K562 (cell line): ENCODE results near the gene STRN3. TPM values are rescaled to one million over a fixed set of nuclear protein-coding genes. Genes with fewer than 3 reads are reported as not detected.
A peak's percentile ranks its signal among the peaks of the same experiment; 100 is the strongest.

Source experiments
- ATAC-seq: fragments of 200-7000 bp; cut with Tn5 transposase; 3 replicates; pipeline ENCODE4 v1.9.1; 2020; ENCODE audit warnings: moderate library complexity
- BruUV-seq: library from RNA; stranded (reverse); fragments of 400-500 nt; replicated peaks from 2 replicates; lab custom pipeline; 2021; lab: Mats Ljungman, UMichigan
- CTCF ChIA-PET: fragments of 300-600 bp; formaldehyde crosslinking; extraction: SDS; loops from one replicate; lab custom pipeline; 2021; ENCODE audit warnings: low intra/inter-chr PET ratio; lab: Yijun Ruan, JAX
- POLR2A ChIA-PET: fragments of 300-600, 350-650 bp; sonication (Branson Sonifier 250); formaldehyde crosslinking; extraction: SDS; loops from one replicate; lab custom pipeline; 2021; ENCODE audit warnings: antibody characterized with exemption, inconsistent platforms; lab: Yijun Ruan, JAX
- DNase-seq, 4 experiments: peaks; one replicate each; pipeline versions ENCODE4 v3.0.0 to v3.0.0-alpha.2; 2011 to 2018; ENCODE audit warnings: low spot score in 3 of 4, mixed read lengths in 3 of 4; ENCODE audit errors: extremely low read depth in 1 of 4
- FAIRE-seq: peaks from 2 replicates; lab custom pipeline; 2011; peaks lifted over from hg19 to GRCh38; lab: Jason Lieb, UNC
- H2AFZ ChIP-seq: 2 replicates; pipeline ENCODE4 v1.6.0; 2011; ENCODE audit warnings: low read depth, low read length, control low read depth, inconsistent platforms
- H3K27ac ChIP-seq: fragments of 200-600 bp; 3 replicates; pipeline ENCODE4 v1.8.0; 2011; ENCODE audit warnings: low read depth, mild to moderate bottlenecking, control low read depth, inconsistent platforms, low read length, moderate library complexity, mixed read lengths; ENCODE audit errors: extremely low read depth
- H3K27me3 ChIP-seq, 2 experiments: fragments of 300-600 bp in 1 of 2; 2 replicates in 1 of 2; 3 replicates in 1 of 2; pipeline versions ENCODE4 v1.6.0 to v1.8.0; 2011; ENCODE audit warnings: inconsistent platforms in 2 of 2, low read length in 2 of 2, mild to moderate bottlenecking in 1 of 2, mixed read lengths in 1 of 2, moderate library complexity in 1 of 2; ENCODE audit not compliant: control insufficient read depth in 2 of 2, insufficient read depth in 2 of 2
- H3K36me3 ChIP-seq: fragments of 300-600 bp; 3 replicates; pipeline ENCODE4 v1.8.0; 2011; ENCODE audit warnings: mild to moderate bottlenecking, low read length, inconsistent platforms; ENCODE audit not compliant: control insufficient read depth, insufficient read depth
- H3K4me1 ChIP-seq, 2 experiments: fragments of 200-600 bp in 1 of 2; replicated peaks in 1 of 2; 2 replicates in 1 of 2; 3 replicates in 1 of 2; pipeline versions ENCODE4 v1.5.1 to v1.8.0; 2011; ENCODE audit warnings: inconsistent platforms in 2 of 2, low read length in 2 of 2, mild to moderate bottlenecking in 1 of 2, mixed read lengths in 1 of 2, moderate library complexity in 1 of 2; ENCODE audit not compliant: control insufficient read depth in 2 of 2, insufficient read depth in 2 of 2
- H3K4me2 ChIP-seq: 2 replicates; pipeline ENCODE4 v1.6.1; 2011; ENCODE audit warnings: low read length, control low read depth, inconsistent platforms, mixed read lengths; ENCODE audit not compliant: insufficient read depth
- H3K4me3 ChIP-seq: fragments of 200-600 bp; sonication (generic), shearing (Covaris generic); 2 replicates; pipeline ENCODE4 v1.5.1; 2016; ENCODE audit warnings: control low read depth, inconsistent platforms
- H3K79me2 ChIP-seq: fragments of 200-600 bp; 3 replicates; pipeline ENCODE4 v1.8.0; 2011; ENCODE audit warnings: low read length, inconsistent platforms; ENCODE audit not compliant: control insufficient read depth, insufficient read depth
- H3K9ac ChIP-seq, 2 experiments: 2 replicates each; pipeline versions ENCODE4 v1.6.0 to v1.6.1; 2011; ENCODE audit warnings: low read depth in 2 of 2, low read length in 2 of 2, control low read depth in 1 of 2, inconsistent platforms in 1 of 2, mild to moderate bottlenecking in 1 of 2, mixed read lengths in 1 of 2; ENCODE audit not compliant: insufficient read depth in 1 of 2
- H3K9me1 ChIP-seq: one replicate; pipeline ENCODE4 v1.6.0; 2011; ENCODE audit warnings: inconsistent platforms, mild to moderate bottlenecking, low read length, moderate library complexity; ENCODE audit not compliant: control insufficient read depth, insufficient read depth
- H3K9me3 ChIP-seq: replicated peaks from 2 replicates; pipeline ENCODE4 v1.5.1; 2011; ENCODE audit warnings: low read depth, low read length, inconsistent platforms; ENCODE audit not compliant: control insufficient read depth, insufficient read depth
- H4K20me1 ChIP-seq: replicated peaks from 2 replicates; pipeline ENCODE4 v1.6.1; 2011; ENCODE audit warnings: low read length, inconsistent platforms, mixed read lengths; ENCODE audit not compliant: control insufficient read depth, insufficient read depth
- BMI1 ChIP-seq: fragments of 150-350 bp; IDR thresholded peaks from 2 replicates; pipeline ENCODE4 v1.6.1; 2014; ENCODE audit warnings: low read length
- CHD2 ChIP-seq: IDR thresholded peaks from 2 replicates; pipeline ENCODE4 v1.6.1; 2011; ENCODE audit warnings: low read depth, low read length
- ESRRB ChIP-seq: fragments of 250-450 bp; sonication (Bioruptor Pico); IDR thresholded peaks from 2 replicates; pipeline ENCODE4 v1.5.0; 2020; ENCODE audit warnings: mild to moderate bottlenecking, moderate library complexity, borderline replicate concordance
- KAT2B ChIP-seq: IDR thresholded peaks from one replicate; pipeline ENCODE4 v1.6.1; 2012; ENCODE audit warnings: low read depth, mild to moderate bottlenecking, control low read depth, inconsistent platforms, low read length, moderate library complexity
- NFE2 ChIP-seq: IDR thresholded peaks from 2 replicates; pipeline ENCODE4 v1.6.1; 2014; ENCODE audit warnings: antibody characterized with exemption, low read depth
- POLR3G ChIP-seq: IDR thresholded peaks from 2 replicates; pipeline ENCODE4 v1.6.1; 2011; ENCODE audit not compliant: insufficient read length, insufficient replicate concordance; ENCODE audit errors: extremely low read depth
- ZBTB33 ChIP-seq: sonication (generic); formaldehyde crosslinking; IDR thresholded peaks from 2 replicates; pipeline ENCODE4 v1.8.1; 2023; ENCODE audit warnings: mild to moderate bottlenecking, missing genetic modification reagents
- ZNF121 ChIP-seq: sonication (generic); formaldehyde crosslinking; conservative IDR thresholded peaks from 2 replicates; pipeline ENCODE4 v1.8.0; 2022; ENCODE audit warnings: missing genetic modification reagents
- ZNF239 ChIP-seq: fragments of 250-450 bp; sonication (Bioruptor Pico); IDR thresholded peaks from 2 replicates; pipeline ENCODE4 v1.4.0; 2020; ENCODE audit warnings: mild to moderate bottlenecking
- WGBS: fragments of 100-300 bp; shearing (Covaris generic); methylation state at CpG from one replicate; pipeline ENCODE4 v1.1.6; 2016; ENCODE audit warnings: low coverage, mixed read lengths; ENCODE audit not compliant: insufficient coverage; ENCODE audit errors: missing lambda C conversion rate; 5-methylcytosine and 5-hydroxymethylcytosine counted together
- in situ Hi-C: fragments of 300-500 bp; cut with MboI; formaldehyde crosslinking; loops from 4 replicates; pipeline ENCODE4 v1.15.0; 2018; ENCODE audit warnings: inconsistent platforms, mixed read lengths
- intact Hi-C: fragments of 100-400 bp; cut with micrococcal nuclease; formaldehyde crosslinking; loops from 2 replicates; pipeline ENCODE4 v1.14.2; 2022
- polyA plus RNA-seq, 8 experiments: library from polyadenylated mRNA; depleted of rRNA in 4 of 8; stranded (reverse) in 5 of 8; unstranded in 3 of 8; fragments of >200 nt; fragmentation: Nextera tagmentation in 2 of 8; fragmentation: Illumina TruSeq in 1 of 8; extraction: Ambion mirVana in 2 of 8; extraction: Trizol in 1 of 8; gene quantifications; 2 replicates each; pipeline versions ENCODE4 v1.2.1 to v1.2.3, GENCODE V29; 2011 to 2014; ENCODE audit warnings: inconsistent platforms in 1 of 8, missing spikeins in 1 of 8
- total RNA-seq, 7 experiments: library from RNA; depleted of rRNA in 6 of 7; stranded (reverse); fragments of >200 nt in 6 of 7; fragmentation: Illumina TruSeq in 2 of 7; extraction: Trizol in 2 of 7; gene quantifications; 2 replicates each; pipeline versions ENCODE4 v1.2.1 to v1.2.3, GENCODE V29; 2011 to 2021; ENCODE audit warnings: low replicate concordance in 1 of 7

The STRN3 gene
- total and polyA plus RNA-seq, 9 of the 15 experiments (the other 6 are each of a cell fraction or from before 2014, with no cell fraction given): 5.9 to 29.1 (median 16.0) TPM

GRCh38 chr14:31051023-31051422 lies 24.8 kb upstream of the STRN3 start:
- Histone ChIP-seq H3K4me1 (peaks cover 15 to 18% of the 10 kb centered on the region in 2 experiments; a peak in 4 of 5 replicates), H4K20me1 (no peaks in the 10 kb centered on the region), H3K9me3 (no peaks in the 10 kb centered on the region), H3K4me3 (no peak overlapping the region), H3K9ac (peak overlapping the region in 1 of 2 experiments; percentile 40; a peak in 1 of 4 replicates), H3K27ac (no peak overlapping the region; the same call in 2 of the 3 replicates), H2AFZ (peak overlapping the region; percentile 7), H3K9me1 (no peaks in the 10 kb centered on the region), H3K79me2 (no peaks in the 10 kb centered on the region), H3K36me3 (no peaks in the 10 kb centered on the region), H3K4me2 (no peak overlapping the region; the same call in 1 of the 2 replicates), H3K27me3 (no peaks in the 10 kb centered on the region)
- in situ Hi-C loops: no loop called here
- peak; percentile 72 for FAIRE-seq
- no peak for DNase-seq
- POLR2A ChIA-PET: interaction anchor here (0.8 kb wide), 1 partner anchor 22 kb away, joined by 3 read pairs; no protein-coding TSS in a partner anchor
- BruUV-seq: no TSS peak
- intact Hi-C loops: no loop called here
- WGBS: 75% methylated on average over 5 of the region's 7 CpGs
- TF ChIP-seq ESRRB (CRISPR knock-in tag) (no peak), ZNF121 (no peak), BMI1 (no peak)
- ATAC-seq: peak; percentile 9
- CTCF ChIA-PET: interaction anchor here (0.7 kb wide), 1 partner anchor 15 kb away, joined by 3 read pairs; no protein-coding TSS in a partner anchor

- DNase-seq (no peak), FAIRE-seq (no peak), ATAC-seq (peak; percentile 20; the same call in 1 of the 3 replicates)
- Histone ChIP-seq H3K27ac (no peak overlapping the region; the same call in 2 of the 3 replicates), H3K9ac (no peak overlapping the region), H3K4me1 (peaks cover 11 to 15% of the 10 kb centered on the region in 2 experiments; a peak in 4 of 5 replicates), H3K27me3 (no peaks in the 10 kb centered on the region), H3K79me2 (no peaks in the 10 kb centered on the region), H3K4me3 (no peak overlapping the region), H3K36me3 (no peaks in the 10 kb centered on the region), H3K9me3 (peaks cover 5% of the 10 kb centered on the region; the same call in 1 of the 2 replicates), H4K20me1 (no peaks in the 10 kb centered on the region), H2AFZ (no peak overlapping the region), H3K9me1 (no peaks in the 10 kb centered on the region), H3K4me2 (no peak overlapping the region)
- 65% methylated on average over 6 of the region's 10 CpGs for WGBS
- POLR2A ChIA-PET: interaction anchor here (0.6 kb wide), 1 partner anchor 10 kb away, joined by 4 read pairs; no protein-coding TSS in a partner anchor
- TF ChIP-seq NFE2: peak; percentile 19; the same call in 1 of the 2 replicates
- TF ChIP-seq ZNF239 (CRISPR knock-in tag): no peak
- no peak for TF ChIP-seq POLR3G
- TF ChIP-seq KAT2B: no peak
- TF ChIP-seq CHD2: no peak
- TF ChIP-seq ZBTB33 (CRISPR knock-in tag): peak; percentile 61; the same call in 1 of the 2 replicates
- CTCF ChIA-PET: no interaction called here
- BruUV-seq: no TSS peak
- in situ Hi-C loops: no loop called here
- intact Hi-C loops: no loop called here
Observed at GRCh38 chr14:31047503-31047902, 21.3 kb upstream of the STRN3 start.
